ENCODE data around the gene SLC7A9.

DNA sequence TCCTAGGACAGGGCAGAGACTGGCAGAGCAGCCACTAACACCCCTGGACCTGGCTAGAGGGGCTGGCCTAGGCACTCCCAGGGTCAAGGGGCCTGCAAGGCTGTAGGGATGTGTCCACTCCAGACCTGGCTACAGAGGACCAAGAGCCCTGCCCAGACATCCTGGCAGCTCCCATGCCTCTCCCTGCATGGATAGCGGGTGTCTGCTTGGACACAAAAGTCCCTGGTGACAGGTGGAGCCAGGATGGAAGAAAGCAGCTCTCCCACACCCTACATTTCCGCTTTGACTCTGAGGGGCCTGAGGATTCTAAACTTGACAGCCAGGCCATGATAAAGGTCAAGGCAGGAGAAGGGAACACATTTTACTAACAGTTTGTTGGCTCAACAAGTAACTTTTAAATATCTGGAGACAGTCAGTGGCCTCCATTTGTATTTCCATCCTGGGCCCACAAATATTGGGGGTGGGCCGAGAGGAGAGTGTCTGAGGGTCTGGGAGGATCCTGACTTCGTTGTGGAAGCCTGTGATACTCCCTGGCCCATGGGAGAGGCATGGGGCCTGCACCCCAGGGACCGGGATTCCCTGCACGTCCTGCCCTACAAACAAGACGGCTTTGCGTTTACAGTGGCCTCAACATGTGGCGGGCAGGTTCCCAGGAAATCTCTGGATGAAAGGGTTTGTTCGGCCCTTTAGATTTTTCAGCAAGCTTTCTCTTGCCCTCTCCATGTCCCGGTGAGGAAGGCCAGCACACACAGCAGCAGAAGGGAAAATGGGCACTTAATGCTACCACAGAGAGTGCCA is 19.8 kb upstream of the SLC7A9 start:
- TF ChIP-seq, protein P1, sequence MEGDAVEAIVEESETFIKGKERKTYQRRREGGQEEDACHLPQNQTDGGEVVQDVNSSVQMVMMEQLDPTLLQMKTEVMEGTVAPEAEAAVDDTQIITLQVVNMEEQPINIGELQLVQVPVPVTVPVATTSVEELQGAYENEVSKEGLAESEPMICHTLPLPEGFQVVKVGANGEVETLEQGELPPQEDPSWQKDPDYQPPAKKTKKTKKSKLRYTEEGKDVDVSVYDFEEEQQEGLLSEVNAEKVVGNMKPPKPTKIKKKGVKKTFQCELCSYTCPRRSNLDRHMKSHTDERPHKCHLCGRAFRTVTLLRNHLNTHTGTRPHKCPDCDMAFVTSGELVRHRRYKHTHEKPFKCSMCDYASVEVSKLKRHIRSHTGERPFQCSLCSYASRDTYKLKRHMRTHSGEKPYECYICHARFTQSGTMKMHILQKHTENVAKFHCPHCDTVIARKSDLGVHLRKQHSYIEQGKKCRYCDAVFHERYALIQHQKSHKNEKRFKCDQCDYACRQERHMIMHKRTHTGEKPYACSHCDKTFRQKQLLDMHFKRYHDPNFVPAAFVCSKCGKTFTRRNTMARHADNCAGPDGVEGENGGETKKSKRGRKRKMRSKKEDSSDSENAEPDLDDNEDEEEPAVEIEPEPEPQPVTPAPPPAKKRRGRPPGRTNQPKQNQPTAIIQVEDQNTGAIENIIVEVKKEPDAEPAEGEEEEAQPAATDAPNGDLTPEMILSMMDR (conservative IDR thresholded peaks at IDR 0.05; ENCODE audit: low read depth in 2 of 2): no peak
- TF ChIP-seq POLR2AphosphoS5 (IDR thresholded peaks at IDR 0.05; ENCODE audit: low read depth) (no peak), CREB1 (CRISPR knock-in tag; IDR thresholded peaks at IDR 0.05; ENCODE audit: low read depth) (no peak), EZH2 (IDR thresholded peaks at IDR 0.05; ENCODE audit: low read depth, unreplicated experiment) (no peak), JUNB (IDR thresholded peaks at IDR 0.05; ENCODE audit: unreplicated experiment) (no peak)
- TF ChIP-seq, protein P2, sequence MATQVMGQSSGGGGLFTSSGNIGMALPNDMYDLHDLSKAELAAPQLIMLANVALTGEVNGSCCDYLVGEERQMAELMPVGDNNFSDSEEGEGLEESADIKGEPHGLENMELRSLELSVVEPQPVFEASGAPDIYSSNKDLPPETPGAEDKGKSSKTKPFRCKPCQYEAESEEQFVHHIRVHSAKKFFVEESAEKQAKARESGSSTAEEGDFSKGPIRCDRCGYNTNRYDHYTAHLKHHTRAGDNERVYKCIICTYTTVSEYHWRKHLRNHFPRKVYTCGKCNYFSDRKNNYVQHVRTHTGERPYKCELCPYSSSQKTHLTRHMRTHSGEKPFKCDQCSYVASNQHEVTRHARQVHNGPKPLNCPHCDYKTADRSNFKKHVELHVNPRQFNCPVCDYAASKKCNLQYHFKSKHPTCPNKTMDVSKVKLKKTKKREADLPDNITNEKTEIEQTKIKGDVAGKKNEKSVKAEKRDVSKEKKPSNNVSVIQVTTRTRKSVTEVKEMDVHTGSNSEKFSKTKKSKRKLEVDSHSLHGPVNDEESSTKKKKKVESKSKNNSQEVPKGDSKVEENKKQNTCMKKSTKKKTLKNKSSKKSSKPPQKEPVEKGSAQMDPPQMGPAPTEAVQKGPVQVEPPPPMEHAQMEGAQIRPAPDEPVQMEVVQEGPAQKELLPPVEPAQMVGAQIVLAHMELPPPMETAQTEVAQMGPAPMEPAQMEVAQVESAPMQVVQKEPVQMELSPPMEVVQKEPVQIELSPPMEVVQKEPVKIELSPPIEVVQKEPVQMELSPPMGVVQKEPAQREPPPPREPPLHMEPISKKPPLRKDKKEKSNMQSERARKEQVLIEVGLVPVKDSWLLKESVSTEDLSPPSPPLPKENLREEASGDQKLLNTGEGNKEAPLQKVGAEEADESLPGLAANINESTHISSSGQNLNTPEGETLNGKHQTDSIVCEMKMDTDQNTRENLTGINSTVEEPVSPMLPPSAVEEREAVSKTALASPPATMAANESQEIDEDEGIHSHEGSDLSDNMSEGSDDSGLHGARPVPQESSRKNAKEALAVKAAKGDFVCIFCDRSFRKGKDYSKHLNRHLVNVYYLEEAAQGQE (IDR thresholded peaks at IDR 0.05; ENCODE audit: unreplicated experiment): no peak

Data from GM23338 (cell line).